ENCODE data around the gene UPK1A.
"Not testable (repeated sequence)": the region's sequence is repeated elsewhere in the genome, so short reads cannot be mapped to it uniquely, and the experiment has no call there.

Gene UPK1A

DNA sequence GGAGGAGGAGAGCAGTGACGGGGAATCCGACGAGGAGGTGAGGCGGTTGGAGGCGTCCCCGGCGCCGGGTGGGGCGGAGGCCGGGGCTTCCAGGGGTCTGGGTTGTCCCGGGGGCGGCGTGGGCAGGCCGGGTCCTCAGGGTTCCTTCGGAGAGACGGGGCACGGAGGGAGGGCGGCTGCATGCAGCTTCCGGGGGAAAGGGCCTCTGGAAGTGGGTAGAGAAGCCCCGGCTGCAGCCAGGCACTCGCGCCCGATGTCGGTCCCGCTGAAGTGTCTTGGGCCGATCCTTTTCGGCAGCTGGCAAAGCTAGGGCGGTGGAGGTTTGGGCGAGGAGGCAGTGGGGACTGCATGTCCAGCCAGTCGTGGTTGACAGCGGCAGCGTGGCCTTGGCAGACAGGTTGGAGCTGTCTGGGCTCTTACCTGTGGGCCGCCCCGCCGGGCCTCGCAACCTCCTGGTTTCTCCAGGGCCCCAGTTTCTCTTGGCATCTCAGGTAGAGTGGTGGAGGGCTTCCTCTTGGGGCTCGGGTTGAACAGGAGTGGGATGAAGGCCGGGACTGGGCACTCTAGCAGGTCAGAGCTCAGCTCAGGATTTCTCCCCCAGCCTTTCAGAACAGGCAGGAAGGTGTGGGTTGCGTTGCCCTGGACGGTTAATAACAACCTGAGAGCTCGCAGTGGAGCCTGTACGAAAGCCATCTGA is 52.2 kb downstream of the UPK1A start:
- DNase-seq = peak in 9 of 14 donors; percentile 3 to 67 (median 30)

DNA sequence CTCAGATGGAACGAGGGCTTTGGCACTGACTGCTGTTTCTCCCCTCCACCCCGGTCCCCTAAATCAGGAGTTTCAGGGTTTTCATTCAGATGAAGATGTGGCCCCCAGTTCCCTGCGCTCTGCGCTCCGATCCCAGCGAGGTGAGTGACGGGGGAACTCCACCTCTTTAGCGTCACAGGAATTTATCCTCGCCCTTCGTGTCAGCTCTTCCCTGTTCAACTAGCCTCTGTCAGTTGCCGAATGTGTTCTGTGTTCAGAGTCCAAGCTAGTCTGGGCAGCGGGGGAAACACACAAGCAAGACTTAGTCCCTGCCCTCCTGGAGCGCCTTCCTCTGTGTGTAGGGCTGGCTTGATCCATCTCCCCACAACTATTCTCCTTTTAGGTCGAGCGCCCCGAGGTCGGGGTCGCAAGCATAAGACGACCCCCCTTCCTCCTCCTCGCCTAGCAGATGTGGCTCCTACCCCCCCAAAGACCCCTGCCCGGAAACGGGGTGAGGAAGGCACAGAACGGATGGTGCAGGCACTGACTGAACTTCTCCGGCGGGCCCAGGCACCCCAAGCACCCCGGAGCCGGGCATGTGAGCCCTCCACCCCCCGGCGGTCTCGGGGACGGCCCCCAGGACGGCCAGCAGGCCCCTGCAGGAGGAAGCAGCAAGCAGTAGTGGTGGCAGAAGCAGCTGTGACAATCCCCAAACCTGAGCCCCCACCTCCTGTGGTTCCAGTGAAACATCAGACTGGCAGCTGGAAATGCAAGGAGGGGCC is 53.3 kb downstream of the UPK1A start:
- DNase-seq = no peak

- no peak for DNase-seq
Observed at GRCh38 chr19:35720163-35720524, 53.8 kb downstream of the UPK1A start.

GRCh38 chr19:35720648-35721047 is 54.3 kb downstream of the UPK1A start:
- DNase-seq = no peak

GRCh38 chr19:35721374-35721773 is 55.1 kb downstream of the UPK1A start:
- no peak for DNase-seq

DNA sequence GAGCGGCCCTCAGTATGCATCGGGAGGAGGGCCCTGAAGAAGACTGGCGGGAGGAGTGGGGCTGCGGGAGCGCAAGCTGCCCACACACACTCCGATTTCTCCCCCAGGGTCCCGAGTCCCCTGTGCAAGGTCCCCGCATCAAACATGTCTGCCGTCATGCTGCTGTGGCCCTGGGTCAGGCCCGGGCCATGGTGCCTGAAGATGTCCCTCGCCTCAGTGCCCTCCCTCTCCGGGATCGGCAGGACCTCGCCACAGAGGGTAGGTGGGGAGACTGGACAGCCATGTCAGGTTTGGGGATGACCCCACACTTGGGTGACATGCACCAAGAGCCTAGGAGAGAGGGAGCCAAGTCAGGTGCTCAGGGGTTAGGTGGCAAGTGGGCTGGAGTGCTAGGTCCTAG is 56.1 kb downstream of the UPK1A start:
- no peak for DNase-seq

GRCh38 chr19:35722897-35723296 is 56.6 kb downstream of the UPK1A start:
- DNase-seq = no peak

DNA sequence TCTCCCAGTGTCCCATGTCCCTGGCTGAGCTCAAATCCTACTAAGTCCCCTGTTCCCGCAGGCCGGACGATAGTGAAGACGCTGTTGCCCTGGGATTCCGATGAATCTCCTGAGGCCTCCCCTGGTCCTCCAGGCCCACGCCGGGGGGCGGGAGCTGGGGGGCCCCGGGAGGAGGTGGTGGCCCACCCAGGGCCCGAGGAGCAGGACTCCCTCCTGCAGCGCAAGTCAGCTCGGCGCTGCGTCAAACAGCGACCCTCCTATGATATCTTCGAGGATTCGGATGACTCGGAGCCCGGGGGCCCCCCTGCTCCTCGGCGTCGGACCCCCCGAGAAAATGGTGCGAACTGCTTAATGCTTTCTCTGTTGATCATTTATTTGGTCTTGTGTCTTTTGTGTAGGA is 57.4 kb downstream of the UPK1A start:
- no peak for DNase-seq

- not testable (repeated sequence) for DNase-seq
Observed at GRCh38 chr19:35724132-35724531, 57.8 kb downstream of the UPK1A start.

DNA sequence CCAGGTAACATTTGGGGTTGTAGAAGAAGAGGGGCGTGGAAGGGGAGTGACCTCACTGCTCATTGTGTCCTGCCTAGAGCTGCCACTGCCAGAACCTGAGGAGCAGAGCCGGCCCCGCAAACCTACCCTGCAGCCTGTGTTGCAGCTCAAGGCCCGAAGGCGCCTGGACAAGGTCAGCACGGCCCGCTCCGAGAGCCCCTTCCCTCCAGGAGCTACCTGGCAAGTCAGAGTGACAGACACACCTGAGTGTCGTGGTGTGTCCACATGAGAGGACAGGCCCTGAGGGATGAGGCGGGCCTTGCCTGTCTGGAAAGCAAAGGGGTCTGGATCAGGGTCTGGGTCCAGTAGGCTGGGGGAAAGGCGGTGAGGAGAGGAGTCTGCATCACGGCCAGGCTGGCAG is 58.2 kb downstream of the UPK1A start:
- DNase-seq = no peak

- no peak for DNase-seq
Observed at GRCh38 chr19:35725216-35725861, 59.0 kb downstream of the UPK1A start.

GRCh38 chr19:35727053-35727955 is 61.0 kb downstream of the UPK1A start:
- no peak for DNase-seq

All from C1 segment of cervical spinal cord (tissue), 14 donors.